GM23338 (cell line): Measurements from ENCODE around the gene G6PD. TPM values are rescaled to one million over a fixed set of nuclear protein-coding genes. Genes with fewer than 3 reads are reported as not detected.
"Not testable (repeated sequence)": the region's sequence is repeated elsewhere in the genome, so short reads cannot be mapped to it uniquely, and the experiment has no call there.

Source experiments
- ATAC-seq: fragments of 200-7000 bp; cut with Tn5 transposase; 3 replicates; pipeline ENCODE4 v1.9.1; 2020
- DNase-seq: peaks from one replicate; pipeline ENCODE4 v3.0.0-alpha.2; 2015; ENCODE audit warnings: low spot score
- H2AFZ ChIP-seq: fragments of 200-600 bp; sonication (generic); 2 replicates; pipeline ENCODE4 v1.8.0; 2016; ENCODE audit warnings: antibody characterized with exemption, mild to moderate bottlenecking, moderate library complexity
- H3F3A ChIP-seq: fragments of 200-600 bp; sonication (generic); replicated peaks from 2 replicates; pipeline ENCODE4 v1.8.0; 2017; ENCODE audit warnings: antibody characterized with exemption, mixed run types, low read depth
- H3K27ac ChIP-seq: fragments of 200-600 bp; sonication (generic); 2 replicates; pipeline ENCODE4 v1.6.1; 2016; ENCODE audit warnings: low read depth
- H3K27me3 ChIP-seq: fragments of 200-600 bp; sonication (generic); 2 replicates; pipeline ENCODE4 v1.8.0; 2016; ENCODE audit warnings: mild to moderate bottlenecking, mixed run types, moderate library complexity; ENCODE audit not compliant: insufficient read depth
- H3K36me3 ChIP-seq: fragments of 200-600 bp; sonication (generic); 2 replicates; pipeline ENCODE4 v1.8.0; 2016; ENCODE audit warnings: mild to moderate bottlenecking; ENCODE audit not compliant: insufficient read depth
- H3K4me1 ChIP-seq: fragments of 200-600 bp; sonication (generic); 2 replicates; pipeline ENCODE4 v1.8.0; 2016; ENCODE audit warnings: mild to moderate bottlenecking, moderate library complexity; ENCODE audit not compliant: insufficient read depth
- H3K4me2 ChIP-seq: fragments of 200-600 bp; sonication (generic); 2 replicates; pipeline ENCODE4 v1.7.1; 2017; ENCODE audit warnings: mixed run types
- H3K4me3 ChIP-seq: fragments of 200-600 bp; sonication (generic); 2 replicates; pipeline ENCODE4 v1.6.1; 2016; ENCODE audit warnings: mixed run types
- H3K79me2 ChIP-seq: fragments of 200-600 bp; sonication (generic); replicated peaks from 2 replicates; pipeline ENCODE4 v1.8.0; 2017; ENCODE audit warnings: mild to moderate bottlenecking; ENCODE audit not compliant: insufficient read depth
- H3K9me2 ChIP-seq: fragments of 200-600 bp; sonication (generic); 2 replicates; pipeline ENCODE4 v1.8.0; 2017; ENCODE audit not compliant: insufficient read depth
- H4K20me1 ChIP-seq: fragments of 200-600 bp; sonication (generic); replicated peaks from 2 replicates; pipeline ENCODE4 v1.8.0; 2017; ENCODE audit warnings: mild to moderate bottlenecking; ENCODE audit not compliant: insufficient read depth
- H3K27ac Mint-ChIP-seq: 2 replicates; pipeline ENCODE4 v1.8.0; 2020; ENCODE audit warnings: inconsistent platforms, mild to moderate bottlenecking, moderate library complexity, mixed read lengths
- H3K27me3 Mint-ChIP-seq: 3 replicates; pipeline ENCODE4 v1.8.0; 2022; ENCODE audit warnings: low read depth, mild to moderate bottlenecking, moderate library complexity, mixed read lengths, inconsistent platforms; ENCODE audit not compliant: insufficient read depth, poor library complexity
- H3K36me3 Mint-ChIP-seq: 3 replicates; pipeline ENCODE4 v1.8.0; 2021; ENCODE audit warnings: low read depth, mild to moderate bottlenecking, inconsistent platforms, moderate library complexity, mixed read lengths
- H3K4me1 Mint-ChIP-seq: 3 replicates; pipeline ENCODE4 v1.8.0; 2020; ENCODE audit warnings: mild to moderate bottlenecking, inconsistent platforms, mixed read lengths
- H3K4me3 Mint-ChIP-seq: 3 replicates; pipeline ENCODE4 v1.8.0; 2021; ENCODE audit warnings: moderate library complexity, mild to moderate bottlenecking, inconsistent platforms, mixed read lengths
- H3K9me3 Mint-ChIP-seq: 3 replicates; pipeline ENCODE4 v1.8.0; 2020; ENCODE audit warnings: moderate library complexity, mild to moderate bottlenecking, inconsistent platforms, mixed read lengths
- CREB1 ChIP-seq: fragments of 250-450 bp; sonication (Bioruptor Pico); IDR thresholded peaks from 2 replicates; pipeline ENCODE4 v1.5.0; 2020; ENCODE audit warnings: low read depth, mild to moderate bottlenecking, moderate library complexity
- CTCF ChIP-seq, 2 experiments: fragments of 200-600 bp in 1 of 2; sonication (generic) in 1 of 2; conservative IDR thresholded peaks; 2 replicates each; pipeline versions ENCODE4 v1.5.1 to v1.6.1; 2016 to 2017; ENCODE audit warnings: antibody characterized with exemption in 2 of 2, low read depth in 2 of 2, mild to moderate bottlenecking in 2 of 2, moderate library complexity in 1 of 2
- EZH2 ChIP-seq: fragments of 200-600 bp; sonication (generic); IDR thresholded peaks from one replicate; pipeline ENCODE4 v1.8.0; 2017; ENCODE audit warnings: antibody characterized with exemption, mild to moderate bottlenecking, low read depth; ENCODE audit not compliant: unreplicated experiment
- EZH2phosphoT487 ChIP-seq: fragments of 200-600 bp; sonication (generic); IDR thresholded peaks from one replicate; pipeline ENCODE4 v1.8.1; 2018; ENCODE audit warnings: antibody characterized with exemption; ENCODE audit not compliant: unreplicated experiment
- JUNB ChIP-seq: IDR thresholded peaks from one replicate; pipeline ENCODE4 v1.6.1; 2016; ENCODE audit warnings: antibody characterized with exemption; ENCODE audit not compliant: unreplicated experiment
- NANOG ChIP-seq: IDR thresholded peaks from 2 replicates; pipeline ENCODE4 v1.6.1; 2016; ENCODE audit warnings: antibody characterized with exemption, borderline replicate concordance
- POLR2AphosphoS5 ChIP-seq: IDR thresholded peaks from 2 replicates; pipeline ENCODE4 v1.6.1; 2016; ENCODE audit warnings: antibody characterized with exemption, low read depth
- STAT1 ChIP-seq: IDR thresholded peaks from one replicate; pipeline ENCODE4 v1.6.1; 2016; ENCODE audit warnings: antibody characterized with exemption; ENCODE audit not compliant: unreplicated experiment
- ZNF114 ChIP-seq: fragments of 250-450 bp; sonication (Bioruptor Pico); IDR thresholded peaks from 2 replicates; pipeline ENCODE4 v1.5.0; 2020; ENCODE audit warnings: mild to moderate bottlenecking, moderate library complexity
- ZNF331 ChIP-seq: fragments of 250-450 bp; sonication (Bioruptor Pico); IDR thresholded peaks from 2 replicates; pipeline ENCODE4 v1.5.0; 2020; ENCODE audit warnings: low read depth, mild to moderate bottlenecking, moderate library complexity
- ZNF462 ChIP-seq: fragments of 250-450 bp; sonication (Bioruptor Pico); IDR thresholded peaks from 2 replicates; pipeline ENCODE4 v1.5.0; 2020; ENCODE audit warnings: mild to moderate bottlenecking, moderate library complexity
- polyA plus RNA-seq: library from polyadenylated mRNA; unstranded; fragments of >200 nt; fragmentation: Nextera tagmentation; extraction: Ambion mirVana; gene quantifications from 2 replicates; pipeline ENCODE4 v1.2.1, GENCODE V29; 2016
- total RNA-seq: library from RNA; depleted of rRNA; stranded (reverse); fragments of >200 nt; shearing (Covaris generic); gene quantifications from 2 replicates; pipeline ENCODE4 v1.2.3, GENCODE V29; 2014

Gene G6PD
- total and polyA plus RNA-seq, 2 experiments from 2014 or later, result 14.4 to 66.7 TPM

- not testable (repeated sequence) for H3K4me2 ChIP-seq, H3K27ac ChIP-seq, H3K36me3 Mint-ChIP-seq, H3K4me1 ChIP-seq, H3K9me2 ChIP-seq, H2AFZ ChIP-seq, H3K27me3 Mint-ChIP-seq, H3K27me3 ChIP-seq, H4K20me1 ChIP-seq, H3K4me3 Mint-ChIP-seq, H3F3A ChIP-seq, H3K9me3 Mint-ChIP-seq, H3K36me3 ChIP-seq, H3K4me1 Mint-ChIP-seq, H3K27ac Mint-ChIP-seq, H3K4me3 ChIP-seq, DNase-seq
- H3K79me2 ChIP-seq, result peaks cover 28% of the 10 kb centered on the region
- peak; percentile 59 for ATAC-seq
Observed at GRCh38 chrX:154552112-154552806, 5.6 kb upstream of the G6PD start.

GRCh38 chrX:154549766-154550165 is 3.1 kb upstream of the G6PD start:
- Histone ChIP-seq H3F3A (0 out of 2 replicates have a peak, but pooled peaks cover 2% of the 10 kb centered on the region), H2AFZ (no peak overlapping the region), H3K27ac (no peak overlapping the region), H3K36me3 (no peaks in the 10 kb centered on the region), H3K9me2 (no peaks in the 10 kb centered on the region), H4K20me1 (no peaks in the 10 kb centered on the region), H3K4me1 (no peaks in the 10 kb centered on the region), H3K79me2 (peaks cover 31% of the 10 kb centered on the region), H3K4me3 (no peak overlapping the region), H3K4me2 (no peak overlapping the region), H3K27me3 (no peaks in the 10 kb centered on the region)
- H3K4me1 Mint-ChIP-seq, result peaks cover 10% of the 10 kb centered on the region
- peaks cover 16% of the 10 kb centered on the region for H3K36me3 Mint-ChIP-seq
- no peak for DNase-seq
- no peak overlapping the region for H3K27ac Mint-ChIP-seq
- H3K27me3 Mint-ChIP-seq, result peaks cover 11% of the 10 kb centered on the region
- no peaks in the 10 kb centered on the region for H3K9me3 Mint-ChIP-seq
- ATAC-seq, result no peak
- peak overlapping the region; percentile 45; the same call in 1 of the 3 replicates for H3K4me3 Mint-ChIP-seq
- TF ChIP-seq ZNF114 (CRISPR knock-in tag), result no peak
- no peak for TF ChIP-seq JUNB
- no peak for TF ChIP-seq CTCF (conservative IDR thresholded peaks at IDR 0.05; ENCODE audit: low read depth in 2 of 2)
- no peak for TF ChIP-seq STAT1
- no peak for TF ChIP-seq POLR2AphosphoS5
- no peak for TF ChIP-seq ZNF462 (CRISPR knock-in tag)
- no peak for TF ChIP-seq CREB1 (CRISPR knock-in tag)
- no peak for TF ChIP-seq NANOG
- TF ChIP-seq EZH2, result no peak
- no peak for TF ChIP-seq ZNF331 (CRISPR knock-in tag)
- TF ChIP-seq EZH2phosphoT487, result no peak
